HG02610 (cell line): ENCODE results near the gene VWA2.

ENCODE experiments used
- ATAC-seq: cut with Tn5 transposase; IDR thresholded peaks from one replicate; pipeline ENCODE4 v1.9.1; 2021; ENCODE audit warnings: mild to moderate bottlenecking, moderate library complexity; ENCODE audit not compliant: unreplicated experiment

Gene VWA2

DNA sequence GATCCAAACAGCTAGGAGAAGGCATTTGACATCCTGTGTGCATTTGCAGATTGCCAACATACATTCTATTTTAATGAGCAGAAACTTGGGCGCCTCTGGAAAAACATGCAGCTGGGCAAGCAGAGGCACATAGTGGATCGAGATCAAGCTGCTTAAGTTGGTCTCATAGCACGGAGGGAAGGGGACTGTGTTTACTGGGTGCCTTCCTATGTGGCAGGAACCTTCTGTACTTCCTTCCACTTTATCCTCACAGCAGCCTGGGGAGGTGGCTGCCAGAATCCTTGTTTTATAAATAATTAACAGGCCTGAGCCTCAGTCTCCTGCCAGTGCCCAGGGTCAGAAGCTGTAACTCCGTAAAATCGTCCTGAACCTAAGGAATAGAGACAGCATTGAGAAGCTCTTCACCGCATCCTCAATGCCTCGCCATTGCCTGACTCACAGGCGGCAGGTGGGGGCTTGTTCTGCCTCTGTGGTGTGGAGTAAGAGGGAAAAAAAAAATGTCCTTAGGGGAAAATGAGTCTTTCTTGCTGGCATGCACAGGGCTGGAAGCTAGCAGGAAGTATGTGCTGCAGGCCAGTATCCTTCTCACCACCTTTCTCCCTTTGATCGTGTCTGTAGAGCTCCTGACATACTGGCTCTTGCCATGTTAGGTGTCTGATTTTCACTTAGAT is 6.2 kb downstream of the VWA2 start:
- no peak for ATAC-seq

DNA sequence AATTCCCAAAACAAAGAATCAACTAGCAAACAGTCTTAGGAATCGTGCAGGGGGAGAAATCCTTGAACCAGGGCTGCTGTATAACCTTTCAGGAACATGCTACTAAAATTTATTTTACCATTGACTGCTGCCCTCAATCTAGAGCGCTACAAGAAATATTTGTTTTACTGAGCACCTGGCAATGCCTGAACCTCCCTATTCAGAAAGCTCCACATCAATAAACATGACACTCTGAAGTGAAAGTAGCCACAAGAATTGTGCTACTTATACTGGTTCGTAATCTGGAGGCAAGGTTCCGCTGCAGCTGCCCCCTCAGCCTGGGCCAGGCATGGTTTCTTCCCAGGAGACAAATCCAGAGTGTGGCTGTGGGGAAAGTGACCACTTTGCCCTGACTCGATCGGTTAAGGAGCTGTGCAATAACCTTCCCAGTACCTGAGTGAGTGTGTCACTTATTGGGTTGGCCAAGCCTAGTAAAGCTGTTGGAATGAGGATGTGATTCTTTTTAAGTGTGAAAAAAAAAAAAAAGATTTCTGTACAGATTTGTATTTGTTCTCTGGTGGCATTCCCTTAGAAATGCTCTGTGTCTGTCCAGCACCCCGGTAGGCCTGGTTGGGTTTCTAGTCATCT is 7.7 kb downstream of the VWA2 start:
- ATAC-seq: no peak

DNA sequence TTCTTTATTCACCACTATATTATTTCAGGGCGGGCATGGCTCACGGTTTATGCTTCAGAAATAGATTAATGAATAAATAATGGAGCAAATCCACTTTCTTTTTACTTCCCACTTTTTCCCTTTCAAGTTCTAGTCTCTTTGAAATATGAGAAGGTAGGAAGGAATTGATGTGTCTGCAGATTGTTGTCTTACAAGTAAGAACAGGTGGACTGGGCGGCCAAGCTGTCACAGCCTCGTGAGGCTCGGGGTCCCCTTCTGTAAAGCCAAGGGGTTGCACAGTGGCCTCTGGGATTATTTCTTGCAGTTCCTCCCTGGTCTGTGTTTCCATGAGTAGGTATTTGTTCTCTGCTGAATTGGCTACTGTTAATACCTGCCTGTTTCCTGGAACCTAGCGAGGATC is 11.2 kb downstream of the VWA2 start:
- no peak for ATAC-seq

DNA sequence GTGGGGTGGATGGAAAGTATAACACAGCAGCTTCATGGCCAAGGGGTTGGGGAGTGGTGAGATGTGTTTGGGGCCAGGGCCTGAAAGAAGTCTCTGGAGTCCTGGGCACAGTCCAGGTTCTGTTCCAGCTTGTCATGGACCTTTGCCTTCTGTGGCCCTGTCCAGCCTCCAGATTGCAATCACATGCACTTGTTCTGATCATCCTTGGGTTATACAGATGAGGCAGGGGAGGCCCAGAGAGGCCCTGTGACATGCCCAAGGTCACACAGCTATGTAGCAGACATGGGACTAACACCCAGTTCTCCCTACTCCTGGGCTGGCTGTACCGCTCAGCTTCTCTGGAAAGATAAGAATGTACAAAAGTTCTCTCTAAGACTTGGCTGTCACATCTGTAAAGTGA is 11.7 kb downstream of the VWA2 start:
- ATAC-seq: no peak

DNA sequence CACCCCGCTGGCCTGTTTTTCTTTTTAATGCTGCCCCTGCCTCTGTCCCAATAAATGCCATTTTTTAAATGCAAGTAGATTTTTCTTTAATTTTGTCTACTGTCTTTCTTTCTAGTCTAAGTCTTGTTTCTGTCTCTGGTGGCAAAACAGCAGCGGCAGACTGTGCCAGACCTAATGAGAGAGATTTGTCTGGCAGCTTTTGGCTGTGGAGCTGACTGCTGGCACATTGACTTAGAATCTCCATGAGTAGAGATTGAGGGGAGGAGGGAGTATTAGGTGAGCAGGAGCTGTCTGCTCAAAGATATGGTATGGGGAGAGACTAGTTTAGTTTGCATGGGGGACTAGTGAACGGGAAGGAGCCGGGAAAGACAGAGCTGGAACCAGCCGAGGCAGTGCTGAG is 13.0 kb downstream of the VWA2 start:
- ATAC-seq: no peak

DNA sequence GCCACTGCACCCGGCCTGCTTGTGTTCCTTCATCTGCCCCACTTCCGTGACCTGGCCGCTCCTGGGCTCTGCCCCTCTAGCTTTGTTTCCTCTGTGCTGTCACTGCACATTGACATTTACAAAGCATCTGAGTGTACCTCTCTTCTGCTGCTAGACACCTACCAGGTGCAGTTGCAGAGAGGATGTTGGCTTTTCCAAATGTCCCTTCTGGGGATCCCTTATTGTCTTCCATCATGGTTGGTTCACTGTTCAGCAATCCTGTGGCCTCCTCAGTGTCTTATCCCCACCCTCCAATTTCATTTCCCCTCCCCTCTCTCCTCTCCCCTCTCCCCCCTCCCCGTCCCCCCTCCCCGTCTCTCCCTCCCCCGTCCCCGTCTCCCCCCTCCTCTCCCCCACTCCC is 13.8 kb downstream of the VWA2 start:
- ATAC-seq: no peak

DNA sequence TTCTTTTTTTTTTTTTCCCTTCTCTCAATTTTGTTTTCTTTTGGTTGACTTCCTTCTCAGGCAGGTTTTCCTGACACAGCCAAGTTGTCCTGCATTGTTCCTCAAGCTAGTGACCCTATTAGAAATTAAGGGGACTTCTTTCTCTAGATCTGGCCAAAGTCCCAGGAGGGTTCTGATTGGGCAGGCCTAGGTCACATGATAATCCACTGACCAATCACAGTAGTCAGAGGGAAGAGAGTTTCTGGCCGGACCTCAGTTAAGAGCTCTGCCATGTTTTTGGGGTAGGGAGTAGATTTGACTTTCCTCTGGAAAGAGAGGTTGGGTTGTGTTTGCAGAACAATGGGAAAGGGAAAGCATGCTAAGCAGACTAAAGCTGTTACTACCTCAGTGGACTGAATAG is 16.2 kb downstream of the VWA2 start:
- ATAC-seq: no peak

DNA sequence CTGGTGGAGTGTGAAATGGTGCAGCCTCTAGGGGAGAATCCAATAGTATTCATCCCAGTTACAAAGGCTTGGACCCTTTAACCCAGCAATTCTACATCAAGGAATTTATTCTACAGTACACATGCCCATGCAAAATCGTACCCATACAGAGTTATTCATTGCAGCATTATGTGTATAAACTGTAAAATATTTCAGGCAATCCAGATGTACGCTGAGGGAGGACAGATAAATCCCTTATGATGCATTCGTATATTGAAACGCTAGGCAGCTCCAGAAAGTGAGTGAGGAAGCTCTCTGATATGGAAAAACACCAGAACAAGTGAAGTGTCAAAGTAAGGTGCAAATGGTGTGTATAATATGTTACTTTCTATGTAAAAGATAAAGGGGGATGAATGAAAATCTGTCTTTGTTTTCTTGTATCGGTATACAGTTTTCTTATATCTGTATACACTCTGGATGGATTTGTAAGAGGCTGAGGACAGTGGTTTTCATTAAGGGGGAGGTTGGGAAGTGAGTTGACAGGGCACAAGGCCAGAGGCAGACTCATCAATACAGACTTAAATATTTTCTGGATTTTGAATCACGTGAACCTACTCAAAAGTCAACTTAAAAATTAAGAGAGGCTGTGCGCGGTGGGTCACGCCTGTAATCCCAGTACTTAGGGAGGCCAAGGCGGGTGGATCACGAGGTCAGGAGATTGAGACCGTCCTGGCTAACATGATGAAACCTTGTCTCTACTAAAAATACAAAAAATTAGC is 17.1 kb downstream of the VWA2 start:
- ATAC-seq: no peak

DNA sequence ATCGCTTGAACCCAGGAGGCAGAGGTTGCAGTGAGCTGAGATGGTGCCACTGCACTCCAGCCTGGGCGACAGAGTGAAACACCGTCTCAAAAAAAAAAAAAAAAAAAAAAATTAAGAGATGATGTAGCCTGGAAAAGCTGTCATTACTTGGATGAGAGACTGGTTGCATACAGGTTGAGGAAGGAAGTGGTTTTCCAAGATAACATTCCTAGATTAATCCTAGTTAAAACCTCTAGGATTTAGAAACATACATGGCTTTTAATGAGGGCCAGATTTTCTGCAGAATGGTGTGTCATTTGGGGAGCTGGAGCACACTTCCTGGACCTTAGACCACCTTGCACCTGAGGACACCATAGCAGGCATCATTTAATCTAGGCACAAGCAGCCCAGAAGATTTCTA is 17.8 kb downstream of the VWA2 start:
- no peak for ATAC-seq

DNA sequence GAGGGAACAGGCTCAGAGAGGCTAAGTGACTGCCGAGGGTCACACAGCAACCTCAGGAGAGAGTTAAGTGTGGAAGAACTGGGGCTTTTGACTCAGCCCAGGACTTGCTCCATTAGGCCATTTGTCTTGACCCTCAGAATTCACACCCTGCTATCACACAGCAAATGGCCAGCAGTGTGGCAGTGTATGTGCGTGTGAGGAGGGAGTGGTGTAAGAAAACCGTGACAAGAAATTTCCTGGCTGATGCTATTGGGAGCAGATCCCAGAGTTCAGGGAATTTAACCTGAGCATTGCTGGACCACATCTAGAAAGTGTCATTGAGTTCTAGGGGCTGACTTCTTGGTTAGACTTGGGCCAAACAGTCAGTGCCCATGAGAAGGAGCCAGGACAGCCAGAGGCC is 18.4 kb downstream of the VWA2 start:
- ATAC-seq: no peak

DNA sequence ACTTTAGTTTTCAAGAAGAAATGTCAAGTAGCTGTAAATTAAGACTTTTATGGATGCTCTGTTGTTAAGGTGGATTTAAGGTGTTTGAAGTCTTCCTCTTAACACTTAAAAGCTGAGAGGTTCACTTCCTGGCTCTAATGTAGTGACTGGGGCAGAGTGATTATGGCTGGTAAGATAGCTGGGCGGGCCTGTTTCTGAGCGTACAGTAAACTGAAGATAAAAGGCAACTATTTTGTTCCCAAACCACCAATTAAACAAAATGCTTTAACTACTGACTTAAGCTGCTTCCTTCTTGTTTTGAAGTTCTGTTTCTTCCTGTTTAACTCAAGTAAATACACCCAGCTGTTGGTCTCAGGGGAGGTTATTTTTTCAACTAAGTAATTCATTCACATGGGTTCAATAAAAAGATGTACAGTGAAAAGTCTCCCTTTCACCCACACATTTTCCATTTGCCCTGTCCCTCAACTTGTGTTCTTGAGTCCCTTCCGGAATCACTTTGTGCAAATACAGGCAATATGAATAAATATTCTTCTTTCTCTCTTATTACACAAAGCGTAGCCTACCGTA is 19.3 kb downstream of the VWA2 start:
- ATAC-seq: no peak

DNA sequence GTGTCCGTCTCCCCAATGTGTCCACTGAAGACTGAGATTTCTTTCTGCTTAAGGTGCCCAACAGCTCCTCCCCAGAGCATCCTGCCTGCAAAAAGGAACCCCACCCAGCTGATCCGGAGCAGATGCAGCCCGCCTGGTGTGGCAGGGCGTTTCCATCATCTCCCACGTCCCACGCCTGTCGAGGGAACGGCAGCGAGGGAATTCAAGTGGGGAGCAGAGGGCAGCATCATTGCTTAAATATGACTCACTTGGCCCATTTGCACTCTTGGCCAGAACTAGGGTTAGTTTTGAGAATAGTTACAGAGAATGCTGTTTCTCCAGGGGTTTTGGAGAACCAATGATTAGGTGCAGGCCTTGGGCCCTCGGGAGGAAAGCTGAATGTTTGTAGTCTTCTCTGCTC is 20.8 kb downstream of the VWA2 start:
- ATAC-seq: no peak

DNA sequence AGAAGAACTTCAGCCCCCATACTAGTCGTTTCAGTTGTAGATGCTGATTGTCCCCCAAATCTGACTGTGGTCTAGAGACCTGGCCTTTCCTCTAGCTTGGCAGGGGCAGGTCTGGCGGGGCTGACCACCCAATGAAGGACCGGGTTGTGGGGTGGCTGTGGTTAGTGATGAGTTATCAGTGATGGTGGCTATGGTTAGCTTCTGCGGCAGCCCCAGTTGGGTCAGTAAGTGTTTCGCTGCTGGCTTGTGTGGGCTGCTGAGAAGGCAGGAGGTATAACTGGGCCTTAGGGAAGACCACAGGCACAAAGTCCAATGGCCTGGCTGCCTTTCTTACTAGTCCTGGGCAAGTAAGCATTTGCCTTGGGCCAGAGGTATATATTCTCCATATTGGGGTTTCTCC is 21.3 kb downstream of the VWA2 start:
- ATAC-seq: no peak

DNA sequence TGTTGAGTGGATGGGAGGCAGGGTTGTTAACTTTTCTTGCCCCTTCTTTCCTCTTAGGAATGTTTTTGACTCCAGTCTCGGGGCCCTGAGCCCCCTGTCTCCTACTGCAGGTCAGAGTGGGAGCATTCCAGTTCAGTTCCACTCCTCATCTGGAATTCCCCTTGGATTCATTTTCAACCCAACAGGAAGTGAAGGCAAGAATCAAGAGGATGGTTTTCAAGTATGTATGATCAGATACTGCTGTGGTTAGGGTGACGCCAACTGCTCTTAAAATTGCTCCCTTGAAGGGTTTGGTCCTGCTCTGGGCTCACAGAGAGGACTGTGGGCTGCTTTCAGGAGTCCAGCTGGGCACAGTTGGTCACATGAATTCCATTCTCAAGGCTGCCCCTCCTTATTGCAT is 22.0 kb downstream of the VWA2 start:
- peak; percentile 67 for ATAC-seq

DNA sequence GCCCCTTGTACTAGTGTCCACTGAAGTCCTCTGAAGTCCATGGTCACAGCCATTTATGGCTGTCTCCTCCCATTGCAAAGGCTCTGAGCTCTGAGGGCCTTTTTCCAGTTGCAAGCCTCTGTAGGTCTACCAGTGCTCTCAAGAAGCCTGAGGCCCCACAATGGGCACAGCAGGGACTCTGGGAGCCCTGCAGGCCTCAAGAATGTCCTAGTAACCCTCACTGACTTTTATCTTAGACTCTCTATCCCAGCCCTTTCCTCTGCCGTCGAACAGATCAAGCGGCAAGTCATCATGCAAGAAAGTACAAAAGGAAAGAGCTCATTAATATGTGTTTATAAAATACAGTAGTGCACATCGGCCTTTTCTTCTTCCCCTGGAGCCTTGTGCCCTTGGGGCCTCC is 23.4 kb downstream of the VWA2 start:
- no peak for ATAC-seq

DNA sequence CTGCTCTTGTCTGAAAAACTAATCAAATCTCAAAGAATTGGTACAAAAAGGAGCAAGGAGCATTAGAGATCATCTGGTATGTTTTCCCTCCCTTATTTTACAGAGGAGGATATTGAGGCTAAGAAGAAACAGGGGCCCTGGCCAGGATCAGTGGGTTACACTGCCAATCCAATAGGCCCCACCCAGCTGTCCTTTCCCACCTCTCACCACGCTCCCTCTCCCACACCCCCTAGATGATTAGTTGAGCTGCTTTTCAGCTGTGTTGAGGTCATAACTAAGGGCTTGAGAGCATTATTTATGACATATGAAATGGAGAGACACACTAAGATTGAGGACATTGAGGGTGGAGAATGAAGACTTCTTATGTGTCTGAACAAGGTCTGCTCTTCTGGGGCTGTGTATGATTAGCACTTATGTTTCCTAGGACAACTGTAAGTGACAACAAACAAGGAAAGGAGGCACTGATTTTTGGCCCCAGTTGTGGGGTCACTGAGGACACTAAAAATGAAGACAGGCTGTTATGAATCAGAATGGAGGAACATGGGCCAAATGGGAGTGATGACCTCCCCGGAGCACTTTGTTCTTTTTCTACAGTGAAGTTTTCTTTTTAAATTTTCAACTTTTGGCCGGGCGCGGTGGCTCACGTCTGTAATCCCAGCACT is 26.5 kb downstream of the VWA2 start:
- ATAC-seq: no peak

DNA sequence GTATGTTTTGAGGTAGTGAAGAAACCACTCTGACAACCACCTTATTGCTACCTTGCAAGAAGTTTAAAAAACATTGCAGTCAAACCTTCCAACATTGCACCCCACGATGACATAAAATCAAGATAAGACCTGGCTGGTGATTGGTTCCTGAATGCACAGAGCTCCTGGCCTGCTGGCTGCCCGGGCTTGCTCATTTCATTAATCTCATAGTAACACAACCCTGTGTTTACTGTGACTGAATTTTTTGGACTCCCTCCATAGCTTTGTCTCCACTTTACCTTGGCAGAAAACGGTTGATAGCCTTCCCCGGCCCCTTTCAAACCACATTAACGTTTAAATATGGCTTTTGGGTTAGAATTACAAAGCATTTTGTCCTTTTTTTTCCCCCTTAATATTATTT is 27.5 kb downstream of the VWA2 start:
- ATAC-seq: no peak

DNA sequence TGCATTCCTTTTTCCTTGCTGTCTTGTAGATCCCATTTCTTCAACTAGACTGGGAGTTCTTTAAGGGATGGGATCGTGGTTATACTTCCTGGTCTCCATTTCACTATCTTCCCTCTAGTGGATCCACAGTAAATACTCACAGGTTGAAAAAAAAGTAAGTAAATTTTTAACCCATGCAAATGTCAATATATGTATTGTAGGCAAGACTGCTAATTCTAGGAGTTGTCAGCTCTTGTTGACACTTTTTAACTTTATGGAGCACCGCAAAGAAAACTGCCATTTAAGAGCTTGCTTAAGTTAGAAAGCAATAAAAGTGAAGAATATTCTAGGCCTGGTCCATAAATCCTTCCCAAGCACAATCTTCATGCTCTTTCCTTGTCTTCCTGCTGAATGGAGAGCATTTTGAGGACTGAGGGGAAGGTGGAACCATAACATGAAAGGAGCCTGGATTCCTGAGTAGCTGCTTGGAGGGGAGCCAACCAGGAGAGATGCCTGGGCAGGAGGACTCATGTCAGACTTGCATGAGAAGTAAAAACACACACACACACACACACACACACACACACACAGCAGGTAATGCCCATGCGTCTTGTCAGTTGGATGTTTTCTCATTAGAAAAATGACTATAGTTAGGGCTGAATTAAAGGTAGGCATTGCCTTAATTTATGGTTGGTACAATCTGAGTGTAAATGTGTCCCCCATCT is 32.2 kb downstream of the VWA2 start:
- no peak for ATAC-seq

DNA sequence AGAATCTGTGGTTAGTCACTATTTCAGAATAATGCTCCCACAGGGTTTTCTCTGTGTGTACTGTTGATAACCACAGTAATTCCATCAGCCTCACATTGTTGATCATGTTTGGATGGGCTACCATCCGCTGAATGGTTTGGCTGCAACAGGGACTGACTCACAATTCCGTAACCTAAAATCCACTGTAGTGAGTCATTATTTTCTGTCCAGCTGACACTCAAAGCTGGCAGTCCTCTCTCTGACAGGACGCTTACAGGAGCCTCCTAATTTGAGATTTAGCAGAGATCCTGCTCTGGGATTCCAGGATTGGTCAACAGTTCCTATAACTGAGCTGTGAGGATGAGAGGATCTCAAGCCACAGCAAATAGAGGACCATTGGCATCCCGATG is 32.7 kb downstream of the VWA2 start:
- no peak for ATAC-seq

DNA sequence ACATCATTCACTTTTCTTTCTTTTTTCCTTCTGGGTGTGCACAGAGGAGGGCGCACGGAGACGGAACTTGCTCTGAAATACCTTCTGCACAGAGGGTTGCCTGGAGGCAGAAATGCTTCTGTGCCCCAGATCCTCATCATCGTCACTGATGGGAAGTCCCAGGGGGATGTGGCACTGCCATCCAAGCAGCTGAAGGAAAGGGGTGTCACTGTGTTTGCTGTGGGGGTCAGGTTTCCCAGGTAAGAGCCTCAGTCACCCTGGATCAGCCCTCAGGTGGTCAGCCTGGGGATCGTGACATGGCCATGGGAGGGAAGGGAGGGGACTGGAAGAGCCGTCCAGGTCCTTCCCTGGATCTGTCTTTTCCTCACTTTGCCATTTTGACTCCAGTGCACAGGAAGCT is 33.6 kb downstream of the VWA2 start:
- no peak for ATAC-seq

DNA sequence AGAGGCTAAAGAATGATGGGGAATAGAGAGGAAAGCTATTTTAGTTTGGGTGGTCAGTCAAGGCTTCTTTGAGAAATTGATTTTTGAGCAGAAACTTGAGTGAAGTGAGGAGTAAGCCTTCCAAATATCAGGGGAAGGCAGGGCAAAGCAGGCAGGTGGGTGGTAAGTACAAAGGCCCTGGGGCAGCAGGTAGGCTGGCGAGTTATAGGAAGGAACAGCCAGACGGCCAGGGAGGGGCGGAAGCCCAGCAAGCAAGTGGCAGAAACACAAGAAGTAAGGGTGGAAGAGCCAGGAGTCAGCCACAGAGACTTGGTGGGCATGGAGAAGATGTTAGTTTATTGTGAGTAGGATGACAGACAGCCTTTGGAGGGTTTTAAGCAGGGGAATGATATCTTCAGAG is 34.9 kb downstream of the VWA2 start:
- ATAC-seq: no peak
